Naive B cell (primary cell): ENCODE data around the gene GPR153. TPM values are rescaled to one million over a fixed set of nuclear protein-coding genes. Genes with fewer than 3 reads are reported as not detected.

Source experiments
- ATAC-seq, 2 donors: fragments of 150-1000 bp; cut with Tn5 transposase; 2 replicates each; pipeline ENCODE4 v1.10.0; 2021; ENCODE audit warnings: low read depth in 2 of 2, mild to moderate bottlenecking in 2 of 2, moderate library complexity in 2 of 2
- DNase-seq: peaks from one replicate; pipeline ENCODE4 v3.0.0; 2022
- H3K27ac Mint-ChIP-seq, 6 donors: one replicate each; pipeline ENCODE4 v1.8.0; 2020 to 2022; ENCODE audit warnings: mild to moderate bottlenecking in 6 of 6, mixed read lengths in 6 of 6, moderate library complexity in 5 of 6, inconsistent platforms in 2 of 6
- H3K27me3 Mint-ChIP-seq, 3 donors: one replicate each; pipeline ENCODE4 v1.8.0; 2021 to 2022; ENCODE audit warnings: mixed read lengths in 3 of 3, mild to moderate bottlenecking in 1 of 3
- H3K36me3 Mint-ChIP-seq, 2 donors: one replicate each; pipeline ENCODE4 v1.8.0; 2020 to 2022; ENCODE audit warnings: mixed read lengths in 2 of 2, inconsistent platforms in 1 of 2, mild to moderate bottlenecking in 1 of 2
- H3K4me1 Mint-ChIP-seq, 3 donors: one replicate each; pipeline ENCODE4 v1.8.0; 2020 to 2022; ENCODE audit warnings: mixed read lengths in 3 of 3, inconsistent platforms in 1 of 3, mild to moderate bottlenecking in 1 of 3, moderate library complexity in 1 of 3
- H3K4me3 Mint-ChIP-seq, 8 donors: one replicate each; pipeline ENCODE4 v1.8.0; 2020 to 2022; ENCODE audit warnings: mild to moderate bottlenecking in 8 of 8, mixed read lengths in 8 of 8, moderate library complexity in 8 of 8, inconsistent platforms in 2 of 8
- H3K9me3 Mint-ChIP-seq, 7 donors: one replicate each; pipeline ENCODE4 v1.8.0; 2020 to 2022; ENCODE audit warnings: mixed read lengths in 7 of 7, mild to moderate bottlenecking in 5 of 7, inconsistent platforms in 2 of 7, moderate library complexity in 1 of 7
- polyA plus RNA-seq, 6 donors: library from polyadenylated mRNA; unstranded; fragments of 300-500 nt; fragmentation: Illumina TruSeq; gene quantifications; one replicate each; pipeline ENCODE4 v1.2.3, GENCODE V29; 2021; ENCODE audit warnings: low read depth in 6 of 6

The GPR153 gene
- polyA plus RNA-seq, 6 donors from 2014 or later: not detected

- Mint-ChIP-seq H3K36me3 (no peaks in the 10 kb centered on the region), H3K9me3 (no peaks in the 10 kb centered on the region), H3K4me1 (no peaks in the 10 kb centered on the region), H3K4me3 (no peak overlapping the region), H3K27me3 (no peaks in the 10 kb centered on the region), H3K27ac (no peak overlapping the region)
- no peak for DNase-seq
- no peak for ATAC-seq
Measured at GRCh38 chr1:6269720-6270400, 9.0 kb upstream of the GPR153 start.

DNA sequence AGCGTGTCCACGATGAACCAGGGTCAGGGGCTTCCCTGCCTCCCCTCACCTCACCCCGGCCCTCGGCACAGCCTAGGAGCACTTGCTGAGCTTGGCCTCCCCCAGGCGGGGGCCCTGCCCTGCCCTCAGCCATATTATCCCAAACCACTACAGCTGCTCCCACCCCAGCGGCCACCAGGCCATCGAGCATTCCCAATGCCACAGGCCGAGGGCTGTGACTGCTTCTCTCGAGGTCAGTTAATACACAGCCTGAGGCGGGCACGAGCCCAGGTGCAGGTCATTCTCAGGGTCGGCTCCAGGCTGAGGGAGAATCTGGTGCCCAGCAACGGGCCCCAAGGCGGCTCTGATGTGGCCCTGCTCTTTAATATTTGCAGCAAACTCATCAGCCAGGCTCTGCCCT lies 8.4 kb upstream of the GPR153 start:
- Mint-ChIP-seq H3K4me3 (no peak overlapping the region), H3K4me1 (no peaks in the 10 kb centered on the region), H3K9me3 (no peaks in the 10 kb centered on the region), H3K36me3 (no peaks in the 10 kb centered on the region), H3K27ac (peak overlapping the region in 1 of 6 donors; percentile 54), H3K27me3 (no peaks in the 10 kb centered on the region)
- DNase-seq (no peak), ATAC-seq (no peak)

DNA sequence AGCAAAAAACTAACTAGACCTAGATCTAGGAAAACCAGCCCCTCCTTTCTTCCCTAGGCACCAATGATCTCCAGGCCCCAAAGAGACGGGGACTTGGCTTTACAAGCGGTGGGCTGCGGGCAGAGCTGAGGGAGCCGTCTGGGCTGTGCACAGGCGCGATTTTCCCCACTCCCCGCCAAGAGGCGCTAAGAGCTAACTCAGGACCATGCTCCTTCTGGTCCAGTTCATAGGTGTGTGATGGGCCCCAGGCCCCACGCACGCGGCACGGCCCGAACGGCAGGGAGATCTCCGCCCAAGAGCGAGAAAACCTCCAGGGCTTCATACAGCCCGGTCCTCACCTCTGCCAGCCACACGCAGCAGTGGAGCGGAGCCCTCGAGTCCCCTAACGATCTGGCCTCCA lies 7.5 kb upstream of the GPR153 start:
- Mint-ChIP-seq H3K4me3 (no peak overlapping the region), H3K27me3 (peaks cover 0 to 7% (median 6%) of the 10 kb centered on the region in 3 donors), H3K27ac (no peak overlapping the region), H3K9me3 (no peaks in the 10 kb centered on the region), H3K4me1 (no peaks in the 10 kb centered on the region), H3K36me3 (no peaks in the 10 kb centered on the region)
- DNase-seq (no peak), ATAC-seq (no peak)

DNA sequence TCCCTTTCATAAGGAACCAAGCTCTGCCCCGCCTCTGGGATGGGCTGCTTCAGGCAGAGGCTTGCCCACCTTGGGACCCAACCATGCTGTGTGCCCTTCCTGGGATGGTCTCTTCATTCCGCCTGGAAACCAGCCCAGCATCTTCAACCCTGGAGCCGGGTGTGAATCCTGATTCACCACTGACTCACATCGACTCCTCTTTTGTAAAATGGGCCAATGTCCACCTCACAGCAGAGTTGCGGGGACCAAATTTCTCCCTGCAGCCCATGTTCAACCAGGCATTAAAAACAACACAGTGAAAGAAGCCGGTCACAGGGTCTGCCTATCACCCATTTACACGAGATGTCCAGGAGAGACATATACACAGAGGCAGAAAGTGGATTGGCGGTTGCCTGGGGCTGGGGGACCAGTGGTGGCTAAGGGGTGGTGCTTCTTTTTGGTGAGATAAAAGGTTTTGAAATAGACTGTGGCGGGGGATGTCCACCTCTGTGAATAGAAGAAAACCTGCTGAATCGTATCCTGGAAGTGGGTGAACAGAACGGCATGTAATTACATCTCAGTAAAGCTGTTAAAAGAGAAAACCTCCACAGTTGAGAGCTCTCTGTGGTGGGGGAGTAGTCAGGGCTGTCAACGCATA lies 6.9 kb upstream of the GPR153 start:
- H3K4me3 Mint-ChIP-seq: no peak overlapping the region
- DNase-seq: no peak
- H3K27me3 Mint-ChIP-seq: peaks cover 0 to 9% (median 8%) of the 10 kb centered on the region in 3 donors
- H3K36me3 Mint-ChIP-seq: no peaks in the 10 kb centered on the region
- ATAC-seq: no peak
- H3K27ac Mint-ChIP-seq: peak overlapping the region in 2 of 6 donors; percentile 37 to 55
- no peaks in the 10 kb centered on the region for H3K9me3 Mint-ChIP-seq
- no peaks in the 10 kb centered on the region for H3K4me1 Mint-ChIP-seq

GRCh38 chr1:6266641-6267040 lies 5.7 kb upstream of the GPR153 start:
- Mint-ChIP-seq H3K27me3 (peaks cover 0 to 20% (median 20%) of the 10 kb centered on the region in 3 donors), H3K4me1 (peaks cover 0 to 8% (median 4%) of the 10 kb centered on the region in 3 donors), H3K9me3 (no peaks in the 10 kb centered on the region), H3K27ac (no peak overlapping the region), H3K36me3 (no peaks in the 10 kb centered on the region), H3K4me3 (no peak overlapping the region)
- no peak for DNase-seq
- no peak for ATAC-seq

- no peak overlapping the region for H3K4me3 Mint-ChIP-seq
- peaks cover 0 to 12% (median 4%) of the 10 kb centered on the region in 3 donors for H3K4me1 Mint-ChIP-seq
- no peaks in the 10 kb centered on the region for H3K9me3 Mint-ChIP-seq
- DNase-seq (no peak), ATAC-seq (no peak)
- H3K27ac Mint-ChIP-seq: no peak overlapping the region
- peaks cover 0 to 24% (median 23%) of the 10 kb centered on the region in 3 donors for H3K27me3 Mint-ChIP-seq
- no peaks in the 10 kb centered on the region for H3K36me3 Mint-ChIP-seq
Measured at GRCh38 chr1:6265151-6265550, 4.3 kb upstream of the GPR153 start.

DNA sequence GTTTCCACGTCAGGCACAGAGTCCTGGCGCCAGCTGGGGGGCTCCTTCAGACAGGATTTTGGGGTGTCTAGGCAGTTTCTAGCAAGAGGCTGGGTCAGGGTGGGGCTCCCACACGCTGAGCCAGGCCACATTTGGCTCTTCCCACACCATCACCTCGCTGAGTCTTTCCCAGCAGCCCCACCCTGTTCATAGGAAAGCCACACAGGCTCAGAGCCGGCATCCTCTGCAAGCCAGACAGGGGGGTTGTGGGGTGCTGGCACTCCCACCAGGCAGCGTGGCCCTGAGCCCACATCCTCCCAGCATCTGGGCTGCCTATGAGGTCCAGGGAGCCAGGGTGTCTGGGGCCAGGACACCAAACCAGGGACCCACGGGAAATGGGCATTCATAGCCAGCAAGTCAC lies 2.8 kb upstream of the GPR153 start:
- Mint-ChIP-seq H3K9me3 (no peaks in the 10 kb centered on the region), H3K4me3 (peak overlapping the region in 1 of 8 donors; percentile 39), H3K4me1 (peaks cover 0 to 20% (median 7%) of the 10 kb centered on the region in 3 donors), H3K27me3 (peaks cover 10 to 36% (median 31%) of the 10 kb centered on the region in 3 donors), H3K27ac (peak overlapping the region in 1 of 6 donors; percentile 18), H3K36me3 (no peaks in the 10 kb centered on the region)
- DNase-seq (no peak), ATAC-seq (no peak)

- DNase-seq (no peak), ATAC-seq (no peak)
- Mint-ChIP-seq H3K4me1 (peaks cover 0 to 20% (median 7%) of the 10 kb centered on the region in 3 donors), H3K9me3 (no peaks in the 10 kb centered on the region), H3K27ac (no peak overlapping the region), H3K36me3 (no peaks in the 10 kb centered on the region), H3K4me3 (peak overlapping the region in 2 of 8 donors; percentile 61 to 73), H3K27me3 (peaks cover 10 to 46% (median 32%) of the 10 kb centered on the region in 3 donors)
Measured at GRCh38 chr1:6262555-6263420, 1.9 kb upstream of the GPR153 start.

GRCh38 chr1:6261615-6261995 lies 707 bp upstream of the GPR153 start:
- Mint-ChIP-seq H3K27me3 (peaks cover 14 to 57% (median 43%) of the 10 kb centered on the region in 3 donors), H3K9me3 (no peaks in the 10 kb centered on the region), H3K4me1 (peaks cover 0 to 20% (median 7%) of the 10 kb centered on the region in 3 donors), H3K36me3 (no peaks in the 10 kb centered on the region), H3K27ac (no peak overlapping the region), H3K4me3 (peak overlapping the region; percentile 63 to 85 (median 72))
- no peak for DNase-seq
- ATAC-seq: no peak

GRCh38 chr1:6260433-6260934 lies 414 bp downstream of the GPR153 start:
- no peak overlapping the region for H3K27ac Mint-ChIP-seq
- ATAC-seq (peak; percentile 48 to 49), DNase-seq (no peak)
- H3K4me1 Mint-ChIP-seq: peaks cover 0 to 20% (median 7%) of the 10 kb centered on the region in 3 donors
- peak overlapping the region in 1 of 8 donors; percentile 58 for H3K4me3 Mint-ChIP-seq
- no peaks in the 10 kb centered on the region for H3K36me3 Mint-ChIP-seq
- no peaks in the 10 kb centered on the region for H3K9me3 Mint-ChIP-seq
- H3K27me3 Mint-ChIP-seq: peaks cover 16 to 59% (median 43%) of the 10 kb centered on the region in 3 donors

GRCh38 chr1:6259491-6260362 lies 1.2 kb downstream of the GPR153 start:
- Mint-ChIP-seq H3K27ac (peak overlapping the region in 1 of 6 donors; percentile 12), H3K36me3 (no peaks in the 10 kb centered on the region), H3K4me3 (peak overlapping the region; percentile 56 to 84 (median 70)), H3K4me1 (peaks cover 0 to 20% (median 7%) of the 10 kb centered on the region in 3 donors), H3K27me3 (peaks cover 16 to 59% (median 43%) of the 10 kb centered on the region in 3 donors), H3K9me3 (no peaks in the 10 kb centered on the region)
- ATAC-seq (peak; percentile 83), DNase-seq (peak; percentile 58)

- Mint-ChIP-seq H3K27ac (peak overlapping the region in 1 of 6 donors; percentile 37), H3K27me3 (peaks cover 20 to 55% (median 38%) of the 10 kb centered on the region in 3 donors), H3K36me3 (no peaks in the 10 kb centered on the region), H3K4me1 (peaks cover 0 to 20% (median 7%) of the 10 kb centered on the region in 3 donors), H3K4me3 (peak overlapping the region in 5 of 8 donors; percentile 56 to 84 (median 61)), H3K9me3 (no peaks in the 10 kb centered on the region)
- no peak for DNase-seq
- ATAC-seq: no peak
Measured at GRCh38 chr1:6258675-6259074, 2.2 kb downstream of the GPR153 start.
